Osteoblast (primary cell): ENCODE results near the gene PPARG. TPM values are rescaled to one million over a fixed set of nuclear protein-coding genes. Genes with fewer than 3 reads are reported as not detected.
"Not testable (repeated sequence)": the region's sequence is repeated elsewhere in the genome, so short reads cannot be mapped to it uniquely, and the experiment has no call there.

Experiments used
- DNase-seq: peaks from one replicate; pipeline ENCODE4 v3.0.0; 2011; ENCODE audit warnings: low spot score, mixed read lengths; ENCODE audit not compliant: insufficient read length; ENCODE audit errors: missing footprints
- H2AFZ ChIP-seq: 2 replicates; pipeline ENCODE4 v1.6.0; 2011; ENCODE audit warnings: mild to moderate bottlenecking, low read length
- H3K27ac ChIP-seq: 2 replicates; pipeline ENCODE4 v1.5.1; 2011; ENCODE audit warnings: mild to moderate bottlenecking, low read depth, low read length, moderate library complexity
- H3K27me3 ChIP-seq: 2 replicates; pipeline ENCODE4 v1.6.0; 2012; ENCODE audit warnings: mild to moderate bottlenecking, control low read depth, inconsistent platforms, low read length, moderate library complexity; ENCODE audit not compliant: insufficient read depth
- H3K36me3 ChIP-seq: 2 replicates; pipeline ENCODE4 v1.5.1; 2011; ENCODE audit warnings: mild to moderate bottlenecking, low read length, control low read depth, moderate library complexity; ENCODE audit not compliant: insufficient read depth
- H3K4me1 ChIP-seq: 2 replicates; pipeline ENCODE4 v1.5.1; 2011; ENCODE audit warnings: mild to moderate bottlenecking, low read length, control low read depth, moderate library complexity; ENCODE audit not compliant: insufficient read depth
- H3K4me2 ChIP-seq: 2 replicates; pipeline ENCODE4 v1.6.0; 2011; ENCODE audit warnings: mild to moderate bottlenecking, low read length; ENCODE audit not compliant: insufficient read depth
- H3K4me3 ChIP-seq: fragments of 200-600 bp; sonication (generic); 3 replicates; pipeline ENCODE4 v1.5.1; 2012; ENCODE audit warnings: mild to moderate bottlenecking, low read length, inconsistent platforms; ENCODE audit not compliant: insufficient read depth
- H3K79me2 ChIP-seq: 2 replicates; pipeline ENCODE4 v1.6.0; 2012; ENCODE audit warnings: mild to moderate bottlenecking, low read length, control low read depth, inconsistent platforms; ENCODE audit not compliant: insufficient read depth
- H3K9me3 ChIP-seq: 2 replicates; pipeline ENCODE4 v1.5.1; 2011; ENCODE audit warnings: low read depth, low read length, control low read depth
- H4K20me1 ChIP-seq: 2 replicates; pipeline ENCODE4 v1.6.0; 2012; ENCODE audit warnings: mild to moderate bottlenecking, low read length, control low read depth; ENCODE audit not compliant: insufficient read depth
- CTCF ChIP-seq: IDR thresholded peaks from 2 replicates; pipeline ENCODE4 v1.5.1; 2011; ENCODE audit warnings: mild to moderate bottlenecking, low read depth, low read length, moderate library complexity; ENCODE audit errors: extremely low read depth
- total RNA-seq: library from RNA; depleted of rRNA; stranded (reverse); fragments of >200 nt; gene quantifications from 2 replicates; pipeline ENCODE4 v1.2.3, GENCODE V29; 2012

The PPARG gene
- total RNA-seq, 1 donor: 7.2 TPM

- Histone ChIP-seq H3K4me1 (no peaks in the 10 kb centered on the region), H3K9me3 (no peaks in the 10 kb centered on the region), H2AFZ (no peak overlapping the region), H3K4me3 (no peak overlapping the region), H3K27me3 (peaks cover 10% of the 10 kb centered on the region), H3K4me2 (no peak overlapping the region), H3K79me2 (no peaks in the 10 kb centered on the region), H4K20me1 (no peaks in the 10 kb centered on the region), H3K36me3 (no peaks in the 10 kb centered on the region), H3K27ac (no peak overlapping the region)
- TF ChIP-seq CTCF: no peak
- DNase-seq: no peak
Observed at GRCh38 chr3:12255393-12255792, 33.5 kb upstream of the PPARG start.

- Histone ChIP-seq H3K9me3 (no peaks in the 10 kb centered on the region), H3K27ac (no peak overlapping the region), H3K4me1 (no peaks in the 10 kb centered on the region), H3K36me3 (no peaks in the 10 kb centered on the region), H3K79me2 (no peaks in the 10 kb centered on the region), H3K4me2 (no peak overlapping the region), H3K4me3 (no peak overlapping the region), H3K27me3 (peaks cover 14% of the 10 kb centered on the region), H4K20me1 (no peaks in the 10 kb centered on the region), H2AFZ (no peak overlapping the region)
- no peak for TF ChIP-seq CTCF
- no peak for DNase-seq
Observed at GRCh38 chr3:12258911-12259310, 30.0 kb upstream of the PPARG start.

GRCh38 chr3:12262173-12262572 is 26.7 kb upstream of the PPARG start:
- not testable (repeated sequence) for DNase-seq, H3K27ac ChIP-seq, H4K20me1 ChIP-seq, H3K4me2 ChIP-seq, H3K4me1 ChIP-seq, H3K27me3 ChIP-seq, H3K9me3 ChIP-seq, H3K36me3 ChIP-seq, H3K79me2 ChIP-seq, H2AFZ ChIP-seq, H3K4me3 ChIP-seq

DNA sequence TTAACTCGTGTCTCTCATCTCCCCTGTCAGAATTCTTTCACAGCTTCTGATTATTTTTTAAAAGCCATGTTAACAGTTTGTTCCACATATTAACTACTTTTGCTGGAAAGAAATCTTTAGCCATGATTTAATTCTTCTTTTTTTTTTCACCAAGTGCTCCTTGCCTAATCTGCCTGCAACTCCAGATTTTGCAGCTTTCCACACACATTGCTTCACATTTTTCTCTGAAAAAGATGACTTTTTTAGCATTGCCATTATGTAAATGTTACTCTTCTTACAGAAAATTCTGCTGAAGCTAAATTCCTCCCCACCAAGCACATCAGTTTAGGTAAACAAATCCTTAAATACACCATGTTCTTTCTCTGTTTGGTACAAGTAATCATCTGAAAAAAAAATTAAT is 23.4 kb upstream of the PPARG start:
- no peak overlapping the region for H2AFZ ChIP-seq
- no peaks in the 10 kb centered on the region for H4K20me1 ChIP-seq
- peaks cover 4% of the 10 kb centered on the region for H3K27me3 ChIP-seq
- H3K4me2 ChIP-seq: no peak overlapping the region
- no peak for TF ChIP-seq CTCF
- no peak overlapping the region for H3K27ac ChIP-seq
- no peaks in the 10 kb centered on the region for H3K36me3 ChIP-seq
- no peaks in the 10 kb centered on the region for H3K79me2 ChIP-seq
- H3K4me1 ChIP-seq: no peaks in the 10 kb centered on the region
- H3K9me3 ChIP-seq: no peaks in the 10 kb centered on the region
- no peak overlapping the region for H3K4me3 ChIP-seq
- DNase-seq: no peak

- no peak for DNase-seq
- no peaks in the 10 kb centered on the region for H3K79me2 ChIP-seq
- H3K27ac ChIP-seq: no peak overlapping the region
- no peaks in the 10 kb centered on the region for H3K9me3 ChIP-seq
- H2AFZ ChIP-seq: no peak overlapping the region
- H3K4me2 ChIP-seq: no peak overlapping the region
- H3K27me3 ChIP-seq: no peaks in the 10 kb centered on the region
- H3K4me1 ChIP-seq: no peaks in the 10 kb centered on the region
- no peaks in the 10 kb centered on the region for H3K36me3 ChIP-seq
- H3K4me3 ChIP-seq: no peak overlapping the region
- H4K20me1 ChIP-seq: no peaks in the 10 kb centered on the region
- no peak for TF ChIP-seq CTCF
Observed at GRCh38 chr3:12266038-12266437, 22.8 kb upstream of the PPARG start.
